Urinary bladder (tissue), 4 donors: ENCODE results near the gene TDP2. TPM values are rescaled to one million over a fixed set of nuclear protein-coding genes. Genes with fewer than 3 reads are reported as not detected.
"Not testable (repeated sequence)": the region's sequence is repeated elsewhere in the genome, so short reads cannot be mapped to it uniquely, and the experiment has no call there.

Experiments
- DNase-seq: peaks from one replicate; pipeline ENCODE4 v3.0.0-alpha.2; 2015; ENCODE audit errors: extremely low spot score
- H3K27ac ChIP-seq: one replicate; pipeline ENCODE4 v1.5.1; 2013; ENCODE audit warnings: low read depth, mild to moderate bottlenecking, moderate library complexity
- H3K36me3 ChIP-seq: one replicate; pipeline ENCODE4 v1.6.1; 2013; ENCODE audit warnings: mild to moderate bottlenecking, moderate library complexity; ENCODE audit not compliant: insufficient read depth
- H3K4me1 ChIP-seq: one replicate; pipeline ENCODE4 v1.6.1; 2013; ENCODE audit warnings: mild to moderate bottlenecking, moderate library complexity; ENCODE audit not compliant: insufficient read depth
- H3K4me3 ChIP-seq: one replicate; pipeline ENCODE4 v1.5.1; 2013; ENCODE audit warnings: low read depth, low read length
- WGBS: extraction: QIAGEN DNeasy Blood & Tissue Kit; methylation state at CpG from one replicate; pipeline ENCODE4 v1.1.7; 2013; 5-methylcytosine and 5-hydroxymethylcytosine counted together
- polyA plus RNA-seq: library from polyadenylated mRNA; stranded (reverse); fragments of 200-250 nt; gene quantifications from one replicate; pipeline ENCODE4 v1.2.3, GENCODE V29; 2013
- total RNA-seq: library from RNA; depleted of rRNA; stranded (reverse); fragments of >200 nt; gene quantifications from one replicate; pipeline ENCODE4 v1.2.3, GENCODE V29; 2014
- donor health status: healthy with polysubstance abuse.
- donor health status: healthy.

The TDP2 gene
- total RNA-seq, result 42.2 TPM
- 29.7 TPM for polyA plus RNA-seq

- WGBS, result under 1% methylated on average over 62 of the region's 62 CpGs
- no peaks in the 10 kb centered on the region for H3K36me3 ChIP-seq
- peak; percentile 92 for DNase-seq
- H3K4me3 ChIP-seq, result peak within 1 kb of the TSS; percentile 58
- H3K27ac ChIP-seq, result peak within 1 kb of the TSS; percentile 96
- H3K4me1 ChIP-seq, result peaks cover 2% of the 10 kb centered on the region
These were observed at the start of gene TDP2, which contains the start of gene ACOT13 for GRCh38 chr6:24666641-24667377. TDP2 (minus strand) TSS chr6:24666899; CDS start chr6:24666862, 37 bp downstream. ACOT13 (plus strand) TSS chr6:24667077; CDS start chr6:24667264, 187 bp downstream.

GRCh38 chr6:24710519-24711303 is 44.0 kb upstream of the TDP2 start:
- WGBS, result 94% methylated on average over 10 of the region's 10 CpGs
- Histone ChIP-seq H3K4me1 (peaks cover 2% of the 10 kb centered on the region), H3K4me3 (no peak overlapping the region), H3K36me3 (peaks cover 4% of the 10 kb centered on the region), H3K27ac (no peak overlapping the region)
- no peak for DNase-seq

GRCh38 chr6:24709014-24709711 is 42.5 kb upstream of the TDP2 start:
- Histone ChIP-seq H3K4me1 (no peaks in the 10 kb centered on the region), H3K36me3 (peaks cover 1% of the 10 kb centered on the region), H3K27ac (no peak overlapping the region), H3K4me3 (no peak overlapping the region)
- DNase-seq, result no peak
- 81% methylated on average over 4 of the region's 4 CpGs for WGBS

DNA sequence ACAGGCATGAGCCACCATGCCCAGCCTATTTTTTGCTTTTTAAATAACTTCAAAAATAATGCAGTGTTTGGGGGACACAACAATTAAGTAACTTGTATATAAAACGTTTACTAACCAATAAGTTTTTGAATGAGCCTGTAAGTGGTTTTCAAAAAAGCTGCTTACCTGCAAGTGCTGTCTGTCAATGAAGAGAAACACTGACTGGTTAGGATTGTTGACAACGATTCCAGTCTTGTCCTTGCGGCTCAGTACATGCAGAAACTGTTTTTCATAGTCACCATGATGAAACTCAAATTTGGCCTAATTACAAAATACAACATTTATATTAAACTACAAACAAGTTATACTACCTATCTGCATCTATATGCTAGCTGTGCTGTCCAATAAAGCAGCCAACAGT is 41.9 kb upstream of the TDP2 start:
- 84% methylated on average over 3 of the region's 3 CpGs for WGBS
- no peak overlapping the region for H3K27ac ChIP-seq

DNA sequence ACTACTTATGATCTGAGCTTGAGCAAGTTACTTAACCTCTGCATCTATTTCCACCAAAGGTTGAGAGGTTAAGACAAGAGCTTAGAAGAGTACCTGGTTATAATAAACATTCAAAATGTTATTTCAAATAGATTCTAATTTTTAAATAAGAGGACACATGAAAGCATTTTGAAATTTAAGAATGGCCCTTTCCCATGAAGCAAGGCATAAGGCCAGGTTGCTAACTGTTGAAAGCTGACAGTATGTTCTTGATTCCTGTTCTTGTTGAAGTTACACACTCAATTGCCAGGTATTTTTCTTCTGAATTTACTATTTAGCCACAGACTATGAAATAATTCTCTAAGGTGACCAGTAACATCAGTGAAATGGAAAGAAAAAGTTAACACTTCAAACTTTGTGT is 37.8 kb upstream of the TDP2 start:
- no peak overlapping the region for H3K27ac ChIP-seq
- H3K36me3 ChIP-seq, result no peaks in the 10 kb centered on the region
- no peaks in the 10 kb centered on the region for H3K4me1 ChIP-seq
- no peak overlapping the region for H3K4me3 ChIP-seq
- no peak for DNase-seq

More for the DNA sequence above, 41.9 kb upstream of the TDP2 start:
- Histone ChIP-seq H3K4me1 (no peaks in the 10 kb centered on the region), H3K4me3 (no peak overlapping the region), H3K36me3 (peaks cover 1% of the 10 kb centered on the region)
- no peak for DNase-seq

- Histone ChIP-seq H3K36me3 (no peaks in the 10 kb centered on the region), H3K4me1 (no peaks in the 10 kb centered on the region), H3K27ac (no peak overlapping the region), H3K4me3 (no peak overlapping the region)
- WGBS, result 81% methylated on average over 4 of the region's 4 CpGs
- DNase-seq, result no peak
These were observed 36.1 kb upstream of the TDP2 start for GRCh38 chr6:24702720-24703282.

DNA sequence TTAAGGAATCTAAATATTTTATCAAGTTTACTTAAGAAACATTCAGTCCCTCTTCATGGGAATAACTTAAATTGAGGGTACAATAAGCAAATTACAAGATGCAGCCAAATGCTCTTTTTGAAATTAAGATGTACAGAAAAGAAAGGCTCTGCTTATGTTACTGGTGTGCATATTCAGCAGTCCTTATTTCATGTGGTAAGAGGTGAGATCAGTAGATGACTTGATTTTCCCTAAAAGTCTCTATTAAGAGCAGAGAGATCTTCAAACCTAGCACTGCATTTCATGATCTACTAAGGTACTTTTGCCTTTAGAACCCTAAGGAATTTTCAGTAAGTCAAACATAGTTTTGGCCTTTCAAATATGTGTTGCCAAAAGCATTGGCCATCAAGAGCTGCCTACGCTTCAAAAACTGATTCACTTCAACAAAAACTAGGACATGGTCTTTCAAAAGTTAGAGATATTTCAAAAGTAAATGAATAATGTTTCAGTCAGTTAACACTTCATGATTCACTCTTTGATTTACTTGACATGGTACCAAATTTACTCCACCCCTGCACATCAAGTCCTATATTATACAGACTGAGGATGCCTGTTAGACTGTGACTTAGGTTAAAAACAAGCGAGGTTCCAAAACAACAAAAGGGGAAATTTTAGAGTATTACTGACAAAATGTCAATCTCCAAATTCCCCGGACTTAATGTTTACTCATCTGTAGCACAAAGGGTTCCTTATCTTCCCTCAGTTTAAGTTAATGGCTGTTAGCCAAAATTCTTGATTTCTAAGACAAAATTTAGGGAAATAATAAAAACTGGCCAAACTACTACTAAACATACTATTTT is 33.0 kb upstream of the TDP2 start:
- Histone ChIP-seq H3K4me3 (no peak overlapping the region), H3K4me1 (no peaks in the 10 kb centered on the region), H3K36me3 (no peaks in the 10 kb centered on the region), H3K27ac (no peak overlapping the region)
- WGBS, result 60% methylated on average over 3 of the region's 3 CpGs
- no peak for DNase-seq

DNA sequence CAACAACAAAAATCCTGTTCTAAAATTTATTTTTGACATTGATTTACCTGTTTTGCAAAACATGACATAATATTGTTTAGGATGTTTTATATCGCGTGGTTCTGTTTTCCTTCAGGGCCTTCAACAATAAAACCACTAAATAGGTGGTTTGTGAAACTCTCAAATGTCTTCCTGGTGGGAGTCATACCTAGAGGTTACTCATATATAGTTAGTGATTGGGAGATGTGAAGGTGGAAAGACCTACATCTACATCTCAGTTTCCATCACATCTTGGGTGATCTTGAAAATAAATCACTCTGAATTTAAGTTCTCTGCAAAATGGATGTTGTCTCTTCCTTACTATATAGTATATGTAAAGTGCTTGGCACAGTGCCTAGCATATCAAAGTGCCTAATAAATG is 29.4 kb upstream of the TDP2 start:
- Histone ChIP-seq H3K4me1 (no peaks in the 10 kb centered on the region), H3K4me3 (no peak overlapping the region)
- 95% methylated on average over 2 of the region's 2 CpGs for WGBS

GRCh38 chr6:24695635-24696034 is 28.9 kb upstream of the TDP2 start:
- H3K4me3 ChIP-seq, H3K36me3 ChIP-seq, H3K4me1 ChIP-seq, H3K27ac ChIP-seq, DNase-seq: not testable (repeated sequence)
- WGBS, result 27% methylated on average over 8 of the region's 8 CpGs

More for the DNA sequence above, 29.4 kb upstream of the TDP2 start:
- H3K36me3 ChIP-seq, result no peaks in the 10 kb centered on the region
- H3K27ac ChIP-seq, result no peak overlapping the region
- no peak for DNase-seq

GRCh38 chr6:24694198-24694597 is 27.5 kb upstream of the TDP2 start:
- no peak for DNase-seq
- 94% methylated on average over 1 of the region's 1 CpG for WGBS
- no peaks in the 10 kb centered on the region for H3K4me1 ChIP-seq
- H3K36me3 ChIP-seq, result no peaks in the 10 kb centered on the region
- no peak overlapping the region for H3K27ac ChIP-seq
- H3K4me3 ChIP-seq, result no peak overlapping the region

- 82% methylated on average over 2 of the region's 2 CpGs for WGBS
These were observed 26.3 kb upstream of the TDP2 start for GRCh38 chr6:24692848-24693592.

GRCh38 chr6:24692415-24692814 is 25.7 kb upstream of the TDP2 start:
- Histone ChIP-seq H3K4me3 (no peak overlapping the region), H3K4me1 (no peaks in the 10 kb centered on the region), H3K27ac (no peak overlapping the region), H3K36me3 (no peaks in the 10 kb centered on the region)
- 90% methylated on average over 3 of the region's 3 CpGs for WGBS
- DNase-seq, result no peak

More at GRCh38 chr6:24692848-24693592, 26.3 kb upstream of the TDP2 start:
- no peak overlapping the region for H3K27ac ChIP-seq
- no peak overlapping the region for H3K4me3 ChIP-seq
- no peak for DNase-seq
- no peaks in the 10 kb centered on the region for H3K36me3 ChIP-seq
- H3K4me1 ChIP-seq, result no peaks in the 10 kb centered on the region
